GM19328 (cell line): ENCODE measurements around the gene ZRANB1.

Experiments
- ATAC-seq: cut with Tn5 transposase; IDR thresholded peaks from one replicate; pipeline ENCODE4 v1.9.1; 2021; ENCODE audit warnings: mild to moderate bottlenecking, moderate library complexity; ENCODE audit not compliant: unreplicated experiment

Gene ZRANB1

GRCh38 chr10:125017547-125018298 is 75.8 kb downstream of the ZRANB1 start:
- no peak for ATAC-seq

GRCh38 chr10:125018576-125019143 is 76.7 kb downstream of the ZRANB1 start:
- ATAC-seq, result no peak

- ATAC-seq, result no peak
These were observed 78.5 kb downstream of the ZRANB1 start for GRCh38 chr10:125020386-125020785.

GRCh38 chr10:125020871-125021270 is 78.9 kb downstream of the ZRANB1 start:
- ATAC-seq, result no peak

GRCh38 chr10:125021686-125022344 is 79.9 kb downstream of the ZRANB1 start:
- ATAC-seq, result no peak

- no peak for ATAC-seq
These were observed 80.7 kb downstream of the ZRANB1 start for GRCh38 chr10:125022671-125023070.

GRCh38 chr10:125023255-125023654 is 81.3 kb downstream of the ZRANB1 start:
- no peak for ATAC-seq

- ATAC-seq, result no peak
These were observed 82.1 kb downstream of the ZRANB1 start for GRCh38 chr10:125023862-125024496.

- ATAC-seq, result no peak
These were observed 82.7 kb downstream of the ZRANB1 start for GRCh38 chr10:125024497-125025234.

- ATAC-seq, result no peak
These were observed 83.4 kb downstream of the ZRANB1 start for GRCh38 chr10:125025341-125025740.

GRCh38 chr10:125026036-125026931 is 84.4 kb downstream of the ZRANB1 start:
- no peak for ATAC-seq

- ATAC-seq, result no peak
These were observed 85.2 kb downstream of the ZRANB1 start for GRCh38 chr10:125026974-125027735.

- no peak for ATAC-seq
These were observed 86.2 kb downstream of the ZRANB1 start for GRCh38 chr10:125027871-125028869.

- ATAC-seq, result no peak
These were observed 87.8 kb downstream of the ZRANB1 start for GRCh38 chr10:125029584-125030242.

- no peak for ATAC-seq
These were observed 88.8 kb downstream of the ZRANB1 start for GRCh38 chr10:125030567-125031197.

GRCh38 chr10:125032474-125033020 is 90.6 kb downstream of the ZRANB1 start:
- no peak for ATAC-seq
